ENCODE data around the gene GSTP1. TPM values are rescaled to one million over a fixed set of nuclear protein-coding genes. Genes with fewer than 3 reads are reported as not detected.

Gene GSTP1
- polyA plus RNA-seq, 3 donors, result 853 to 1,483 (median 1,250) TPM

DNA sequence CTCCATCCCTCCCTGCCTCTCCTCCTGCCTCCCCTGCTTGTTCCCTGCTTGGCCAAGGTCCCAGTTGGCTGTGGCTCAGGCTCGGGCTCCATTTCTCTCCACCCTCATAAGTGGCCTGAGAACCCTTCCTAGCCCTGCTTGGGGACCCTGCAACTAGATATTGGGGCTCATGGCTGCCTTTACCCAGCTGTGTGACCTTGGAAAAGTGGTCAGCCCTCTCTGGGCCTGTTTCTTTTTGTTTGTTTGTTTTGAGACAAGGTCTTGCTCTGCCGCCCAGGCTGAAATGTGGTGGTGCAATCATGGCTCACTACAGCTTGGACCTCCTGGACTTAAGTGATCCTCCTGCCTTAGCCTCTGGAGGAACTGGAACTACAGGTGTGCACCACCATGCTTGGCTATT is 40.0 kb upstream of the GSTP1 start:
- DNase-seq, result no peak
- Mint-ChIP-seq H3K4me3 (no peak overlapping the region), H3K36me3 (no peaks in the 10 kb centered on the region), H3K9me3 (no peaks in the 10 kb centered on the region), H3K4me1 (no peaks in the 10 kb centered on the region), H3K27me3 (ENCODE audit: low read depth in 3 of 3) (peaks cover 6 to 10% (median 6%) of the 10 kb centered on the region in 3 donors), H3K27ac (no peak overlapping the region)
- Histone ChIP-seq H3K79me2 (ENCODE audit: insufficient read depth, low read length) (no peaks in the 10 kb centered on the region), H3K36me3 (replicated peaks in 1 of 2; ENCODE audit: control insufficient read depth in 1 of 2, insufficient read depth in 2 of 2, low read length in 2 of 2) (no peaks in the 10 kb centered on the region), H3K27ac (ENCODE audit: low read depth in 1 of 2, low read length in 2 of 2) (no peak overlapping the region), H4K20me1 (ENCODE audit: insufficient read depth, low read length) (no peaks in the 10 kb centered on the region), H3K9ac (ENCODE audit: insufficient read depth, low read length, poor library complexity, severe bottlenecking) (no peak overlapping the region), H3K4me3 (replicated peaks in 1 of 3; ENCODE audit: low read depth in 2 of 3, low read length in 3 of 3) (no peak overlapping the region), H3K27me3 (ENCODE audit: control insufficient read depth in 2 of 2, insufficient read depth in 2 of 2, low read length in 2 of 2) (no peaks in the 10 kb centered on the region), H3K4me2 (replicated peaks; ENCODE audit: extremely low read depth, low read length, poor library complexity, severe bottlenecking) (no peak overlapping the region), H3K4me1 (ENCODE audit: control insufficient read depth in 1 of 2, insufficient read depth in 2 of 2, low read length in 2 of 2) (no peaks in the 10 kb centered on the region), H3K9me3 (replicated peaks in 1 of 2; ENCODE audit: control insufficient read depth in 1 of 2, insufficient read depth in 1 of 2, low read length in 2 of 2) (no peaks in the 10 kb centered on the region), H2AFZ (ENCODE audit: insufficient read depth, low read depth, low read length, poor library complexity, severe bottlenecking) (no peak overlapping the region)
- intact Hi-C loops (cut with micrococcal nuclease), result loop anchor here in 1 of 2 donors (10.0 kb wide), 1 partner anchor 141 kb away; no protein-coding TSS in a partner anchor
- TF ChIP-seq, protein P1, sequence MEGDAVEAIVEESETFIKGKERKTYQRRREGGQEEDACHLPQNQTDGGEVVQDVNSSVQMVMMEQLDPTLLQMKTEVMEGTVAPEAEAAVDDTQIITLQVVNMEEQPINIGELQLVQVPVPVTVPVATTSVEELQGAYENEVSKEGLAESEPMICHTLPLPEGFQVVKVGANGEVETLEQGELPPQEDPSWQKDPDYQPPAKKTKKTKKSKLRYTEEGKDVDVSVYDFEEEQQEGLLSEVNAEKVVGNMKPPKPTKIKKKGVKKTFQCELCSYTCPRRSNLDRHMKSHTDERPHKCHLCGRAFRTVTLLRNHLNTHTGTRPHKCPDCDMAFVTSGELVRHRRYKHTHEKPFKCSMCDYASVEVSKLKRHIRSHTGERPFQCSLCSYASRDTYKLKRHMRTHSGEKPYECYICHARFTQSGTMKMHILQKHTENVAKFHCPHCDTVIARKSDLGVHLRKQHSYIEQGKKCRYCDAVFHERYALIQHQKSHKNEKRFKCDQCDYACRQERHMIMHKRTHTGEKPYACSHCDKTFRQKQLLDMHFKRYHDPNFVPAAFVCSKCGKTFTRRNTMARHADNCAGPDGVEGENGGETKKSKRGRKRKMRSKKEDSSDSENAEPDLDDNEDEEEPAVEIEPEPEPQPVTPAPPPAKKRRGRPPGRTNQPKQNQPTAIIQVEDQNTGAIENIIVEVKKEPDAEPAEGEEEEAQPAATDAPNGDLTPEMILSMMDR (IDR thresholded peaks at IDR 0.05), result no peak
- WGBS (ENCODE audit: insufficient coverage), result 83% methylated on average over 2 of the region's 2 CpGs

DNA sequence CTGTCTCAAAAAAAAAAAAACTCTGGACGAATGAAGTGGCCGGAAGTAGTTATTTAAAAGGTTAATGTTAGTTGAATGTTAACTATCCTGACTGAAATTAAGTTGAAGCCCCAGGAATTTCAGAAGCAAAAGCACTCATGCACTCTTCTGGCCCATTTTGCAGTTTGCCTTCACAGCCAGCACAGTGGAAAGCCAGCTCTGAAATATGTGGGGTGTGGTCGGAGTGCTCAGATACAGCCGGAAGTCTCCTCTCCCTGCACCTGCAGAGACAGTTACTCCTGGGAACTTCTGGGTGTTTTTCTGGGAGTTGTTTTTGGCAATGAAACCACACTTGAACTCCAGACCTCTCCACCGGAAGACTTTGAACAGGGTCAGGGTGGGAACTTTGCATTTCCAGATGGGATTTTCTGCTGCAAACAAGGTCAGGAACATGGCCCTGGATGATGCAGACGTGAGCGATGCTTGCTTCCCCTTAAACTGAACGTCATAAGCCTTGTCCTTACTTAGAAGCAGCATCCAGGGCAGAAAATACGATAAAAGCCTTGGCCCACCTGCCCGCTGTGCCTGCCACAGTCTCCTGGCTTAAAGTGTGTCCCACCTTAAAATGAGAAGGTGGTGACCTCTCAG is 38.9 kb upstream of the GSTP1 start:
- Mint-ChIP-seq H3K4me3 (no peak overlapping the region), H3K36me3 (no peaks in the 10 kb centered on the region), H3K4me1 (no peaks in the 10 kb centered on the region), H3K9me3 (peaks cover 0 to 2% (median 0%) of the 10 kb centered on the region in 7 donors), H3K27me3 (ENCODE audit: low read depth in 3 of 3) (peaks cover 6 to 10% (median 7%) of the 10 kb centered on the region in 3 donors), H3K27ac (no peak overlapping the region)
- H3K4me3 ChIP-seq (replicated peaks in 1 of 3; ENCODE audit: low read depth in 2 of 3, low read length in 3 of 3), result no peak overlapping the region
- TF ChIP-seq, protein P1 (IDR thresholded peaks at IDR 0.05), result no peak
- H3K27ac ChIP-seq (ENCODE audit: low read depth in 1 of 2, low read length in 2 of 2), result no peak overlapping the region
- no peak overlapping the region for H3K4me2 ChIP-seq (replicated peaks; ENCODE audit: extremely low read depth, low read length, poor library complexity, severe bottlenecking)
- WGBS (ENCODE audit: insufficient coverage), result 96% methylated on average over 8 of the region's 10 CpGs
- no peaks in the 10 kb centered on the region for H3K36me3 ChIP-seq (replicated peaks in 1 of 2; ENCODE audit: control insufficient read depth in 1 of 2, insufficient read depth in 2 of 2, low read length in 2 of 2)
- H3K27me3 ChIP-seq (ENCODE audit: control insufficient read depth in 2 of 2, insufficient read depth in 2 of 2, low read length in 2 of 2), result no peaks in the 10 kb centered on the region
- H3K79me2 ChIP-seq (ENCODE audit: insufficient read depth, low read length), result no peaks in the 10 kb centered on the region
- no peak overlapping the region for H2AFZ ChIP-seq (ENCODE audit: insufficient read depth, low read depth, low read length, poor library complexity, severe bottlenecking)
- H3K9me3 ChIP-seq (replicated peaks in 1 of 2; ENCODE audit: control insufficient read depth in 1 of 2, insufficient read depth in 1 of 2, low read length in 2 of 2), result no peaks in the 10 kb centered on the region
- intact Hi-C loops (cut with micrococcal nuclease), result loop anchor here in 1 of 2 donors (10.0 kb wide), 1 partner anchor 140 kb away; no protein-coding TSS in a partner anchor
- DNase-seq, result no peak
- no peaks in the 10 kb centered on the region for H3K4me1 ChIP-seq (ENCODE audit: control insufficient read depth in 1 of 2, insufficient read depth in 2 of 2, low read length in 2 of 2)
- H3K9ac ChIP-seq (ENCODE audit: insufficient read depth, low read length, poor library complexity, severe bottlenecking), result peak overlapping the region; percentile 15
- H4K20me1 ChIP-seq (ENCODE audit: insufficient read depth, low read length), result no peaks in the 10 kb centered on the region
